A549 (cell line): ENCODE data around the gene HGF. TPM values are rescaled to one million over a fixed set of nuclear protein-coding genes. Genes with fewer than 3 reads are reported as not detected.

ENCODE experiments used
- ATAC-seq, 2 experiments: fragments of 200-7000 bp in 1 of 2; fragments of >200 bp in 1 of 2; cut with Nextera tagmentation in 1 of 2; cut with Tn5 transposase in 1 of 2; 3 replicates each; pipeline versions ENCODE4 v1.8.0 to v1.9.1; 2018 to 2020; ENCODE audit warnings: mild to moderate bottlenecking in 1 of 2, moderate library complexity in 1 of 2
- CTCF ChIA-PET: fragments of 300-600 bp; sonication (Branson Sonifier 250); formaldehyde crosslinking; extraction: SDS; loops from one replicate; lab custom pipeline; 2021; ENCODE audit warnings: antibody characterized with exemption, inconsistent platforms; lab: Yijun Ruan, JAX
- POLR2A ChIA-PET: fragments of 350-600 bp; formaldehyde crosslinking; extraction: SDS; loops from one replicate; lab custom pipeline; 2021; ENCODE audit warnings: antibody characterized with exemption, inconsistent platforms; lab: Yijun Ruan, JAX
- DNase-seq, 2 experiments: peaks; one replicate each; pipeline versions ENCODE4 v3.0.0 to v3.0.0-alpha.2; 2011 to 2016; ENCODE audit warnings: low read depth in 1 of 2, low spot score in 1 of 2
- FAIRE-seq: peaks from 2 replicates; lab custom pipeline; 2011; peaks lifted over from hg19 to GRCh38; lab: Jason Lieb, UNC
- H3K27ac ChIP-seq, 2 experiments: fragments of >200 bp; sonication (Bioruptor Twin); formaldehyde crosslinking; 3 replicates each; pipeline ENCODE4 v1.5.1; 2016 to 2017
- H3K4me1 ChIP-seq: fragments of >200 bp; sonication (Bioruptor Twin); formaldehyde crosslinking; 3 replicates; pipeline ENCODE4 v1.6.1; 2016
- H3K4me2 ChIP-seq: fragments of >200 bp; sonication (Bioruptor Twin); formaldehyde crosslinking; 3 replicates; pipeline ENCODE4 v1.6.1; 2016
- H3K4me3 ChIP-seq: fragments of >200 bp; sonication (Bioruptor Twin); formaldehyde crosslinking; 3 replicates; pipeline ENCODE4 v1.5.1; 2016
- H3K9me3 ChIP-seq: fragments of >200 bp; sonication (Bioruptor Twin); formaldehyde crosslinking; 3 replicates; pipeline ENCODE4 v1.6.1; 2016
- CBX2 ChIP-seq: fragments of 200-600 bp; sonication (generic); IDR thresholded peaks from 2 replicates; pipeline ENCODE4 v1.6.1; 2016; ENCODE audit warnings: low read depth, mild to moderate bottlenecking, borderline replicate concordance
- CBX8 ChIP-seq: fragments of 200-600 bp; sonication (generic); IDR thresholded peaks from 2 replicates; pipeline ENCODE4 v1.6.1; 2016
- EHF ChIP-seq: fragments of 250-450 bp; sonication (Bioruptor Pico); IDR thresholded peaks from 2 replicates; pipeline ENCODE4 v1.5.0; 2020; ENCODE audit warnings: mild to moderate bottlenecking
- EHMT2 ChIP-seq: fragments of 200-600 bp; sonication (generic); IDR thresholded peaks from 2 replicates; pipeline ENCODE4 v1.6.1; 2016; ENCODE audit warnings: antibody characterized with exemption, low read depth, mild to moderate bottlenecking, moderate library complexity
- ESRRA ChIP-seq: fragments of 150-350 bp; IDR thresholded peaks from 2 replicates; pipeline ENCODE4 v1.6.1; 2014; ENCODE audit warnings: mild to moderate bottlenecking, low read length, borderline replicate concordance
- FOSB ChIP-seq: fragments of 250-450 bp; sonication (Bioruptor Pico); IDR thresholded peaks from 2 replicates; pipeline ENCODE4 v1.5.0; 2020; ENCODE audit warnings: mild to moderate bottlenecking, moderate library complexity
- FOSL2 ChIP-seq, 2 experiments: fragments of 450-650 bp in 1 of 2; fragments of >200 bp in 1 of 2; sonication (Bioruptor Twin) in 1 of 2; formaldehyde crosslinking; IDR thresholded peaks; 2 replicates each; pipeline versions ENCODE4 v1.5.0 to v1.6.1; 2016 to 2020; ENCODE audit warnings: mild to moderate bottlenecking in 1 of 2, moderate library complexity in 1 of 2
- HEYL ChIP-seq: fragments of 250-450 bp; sonication (Bioruptor Pico); IDR thresholded peaks from 2 replicates; pipeline ENCODE4 v1.8.0; 2021; ENCODE audit warnings: mild to moderate bottlenecking, moderate library complexity
- KDM5A ChIP-seq: fragments of 200-600 bp; sonication (generic); IDR thresholded peaks from 2 replicates; pipeline ENCODE4 v1.6.1; 2016; ENCODE audit warnings: antibody characterized with exemption, mild to moderate bottlenecking
- MAFK ChIP-seq: fragments of 450-650 bp; IDR thresholded peaks from 2 replicates; pipeline ENCODE4 v1.6.1; 2014; ENCODE audit not compliant: partially characterized antibody
- NFE2L2 ChIP-seq: fragments of 150-350 bp; conservative IDR thresholded peaks from 2 replicates; pipeline ENCODE4 v1.6.1; 2014; ENCODE audit warnings: low read length
- NPAS2 ChIP-seq: fragments of 250-450 bp; sonication (Bioruptor Pico); IDR thresholded peaks from 2 replicates; pipeline ENCODE4 v1.8.0; 2022; ENCODE audit warnings: mild to moderate bottlenecking, moderate library complexity, borderline replicate concordance
- PHF8 ChIP-seq: fragments of 200-600 bp; sonication (generic); IDR thresholded peaks from 2 replicates; pipeline ENCODE4 v1.6.1; 2016; ENCODE audit warnings: low read depth, mild to moderate bottlenecking, antibody characterized with exemption, moderate library complexity, borderline replicate concordance
- POLR2A ChIP-seq: IDR thresholded peaks from 2 replicates; pipeline ENCODE4 v1.6.1; 2012; ENCODE audit warnings: mild to moderate bottlenecking, low read length
- POLR2AphosphoS2 ChIP-seq: conservative IDR thresholded peaks from 2 replicates; pipeline ENCODE4 v1.6.1; 2012; ENCODE audit warnings: low read length, improper control_type of control experiment, inconsistent platforms
- RFX5 ChIP-seq: fragments of 450-650 bp; IDR thresholded peaks from 2 replicates; pipeline ENCODE4 v1.7.1; 2014; ENCODE audit warnings: antibody characterized with exemption, mild to moderate bottlenecking, moderate library complexity
- SREBF2 ChIP-seq: fragments of 450-650 bp; IDR thresholded peaks from 2 replicates; pipeline ENCODE4 v1.6.1; 2014; ENCODE audit warnings: mild to moderate bottlenecking, moderate library complexity
- TP53 ChIP-seq: fragments of 250-450 bp; sonication (Bioruptor Pico); IDR thresholded peaks from 2 replicates; pipeline ENCODE4 v1.5.0; 2021; ENCODE audit warnings: mild to moderate bottlenecking, moderate library complexity
- ZC3H11A ChIP-seq: fragments of 450-650 bp; IDR thresholded peaks from 2 replicates; pipeline ENCODE4 v1.6.1; 2014; ENCODE audit warnings: antibody characterized with exemption, mild to moderate bottlenecking
- ZFP36 ChIP-seq: fragments of 450-650 bp; IDR thresholded peaks from 2 replicates; pipeline ENCODE4 v1.6.1; 2014; ENCODE audit warnings: borderline replicate concordance; ENCODE audit not compliant: partially characterized antibody
- WGBS: methylation state at CpG from one replicate; pipeline ENCODE4 v1.1.6; 2017; ENCODE audit errors: missing lambda C conversion rate; 5-methylcytosine and 5-hydroxymethylcytosine counted together
- polyA plus RNA-seq, 4 experiments: library from polyadenylated mRNA; depleted of rRNA in 3 of 4; stranded (reverse); fragments of >200 nt; fragmentation: RNase III in 1 of 4; extraction: RNeasy Plus Mini Kit Qiagen cat#74134 plus additional on column Dnase treatment in 1 of 4; gene quantifications; 2 replicates in 3 of 4; 3 replicates in 1 of 4; pipeline ENCODE4 v1.2.3, GENCODE V29; 2011 to 2017
- TF ChIP-seq, protein P1 (sequence below): IDR thresholded peaks from 2 replicates; pipeline ENCODE4 v1.6.1; 2012; ENCODE audit warnings: low read depth, borderline replicate concordance
- TF ChIP-seq, protein P2 (sequence below): fragments of 250-450 bp; sonication (Bioruptor Pico); IDR thresholded peaks from 2 replicates; pipeline ENCODE4 v1.5.0; 2020; ENCODE audit warnings: low read depth, mild to moderate bottlenecking, moderate library complexity
- TF ChIP-seq, protein P3 (sequence below): IDR thresholded peaks from 2 replicates; pipeline ENCODE4 v1.6.1; 2012
- TF ChIP-seq, protein P4 (sequence below): fragments of >200 bp; sonication (Bioruptor Twin); formaldehyde crosslinking; IDR thresholded peaks from 2 replicates; pipeline ENCODE4 v1.6.1; 2016
- TF ChIP-seq, protein P5 (sequence below): fragments of >200 bp; sonication (Bioruptor Twin); formaldehyde crosslinking; IDR thresholded peaks from 3 replicates; pipeline ENCODE4 v1.5.1; 2016

The HGF gene
- polyA plus RNA-seq, 2 of the 4 experiments (the other 2 are of a cell fraction) = 0.06 to 0.31 TPM

DNA sequence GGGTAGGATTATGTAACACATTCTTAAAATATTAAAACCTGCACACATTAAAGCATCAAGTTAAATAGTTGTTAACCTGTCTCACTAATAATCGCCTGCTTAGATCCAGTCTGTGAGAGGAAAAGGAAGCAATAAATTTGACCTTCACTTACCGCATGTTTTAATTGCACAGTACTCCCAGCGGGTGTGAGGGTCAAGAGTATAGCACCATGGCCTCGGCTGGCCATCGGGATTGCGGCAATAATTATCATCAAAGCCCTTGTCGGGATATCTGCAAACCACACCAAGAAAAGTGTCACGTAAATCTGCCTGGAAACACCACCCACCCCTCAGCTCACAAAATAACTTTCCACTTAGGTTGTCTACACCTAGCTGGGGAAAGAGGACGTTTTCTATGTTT, 26.6 kb downstream of the HGF start:
- Histone ChIP-seq H3K4me2 (no peak overlapping the region), H3K4me3 (no peak overlapping the region), H3K27ac (no peak overlapping the region), H3K4me1 (no peaks in the 10 kb centered on the region), H3K9me3 (no peaks in the 10 kb centered on the region)
- ATAC-seq = no peak
- 84% methylated on average over 9 of the region's 9 CpGs for WGBS
- TF ChIP-seq, protein P1, sequence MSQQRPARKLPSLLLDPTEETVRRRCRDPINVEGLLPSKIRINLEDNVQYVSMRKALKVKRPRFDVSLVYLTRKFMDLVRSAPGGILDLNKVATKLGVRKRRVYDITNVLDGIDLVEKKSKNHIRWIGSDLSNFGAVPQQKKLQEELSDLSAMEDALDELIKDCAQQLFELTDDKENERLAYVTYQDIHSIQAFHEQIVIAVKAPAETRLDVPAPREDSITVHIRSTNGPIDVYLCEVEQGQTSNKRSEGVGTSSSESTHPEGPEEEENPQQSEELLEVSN = no peak
- FAIRE-seq = no peak
- POLR2A ChIA-PET = no interaction called here
- CTCF ChIA-PET = no interaction called here
- no peak for DNase-seq

DNA sequence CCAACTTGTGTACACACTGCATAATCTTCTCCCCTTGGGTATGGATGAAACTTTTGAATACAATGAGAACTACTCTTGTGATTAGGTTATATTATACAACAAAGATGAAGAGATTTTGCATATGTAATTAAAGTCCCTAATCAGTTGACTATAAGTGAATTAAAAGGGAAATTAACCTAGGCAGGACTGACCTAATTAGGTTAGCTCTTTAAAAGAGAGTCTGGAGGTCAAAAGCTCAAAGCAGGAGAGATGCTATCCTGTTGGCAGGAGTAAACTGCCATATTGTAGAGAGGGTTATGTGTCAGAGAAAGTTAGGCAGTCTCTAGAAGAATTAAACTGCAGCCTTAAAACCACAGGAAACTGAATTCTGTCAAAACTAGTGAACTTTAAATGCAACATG, 29.4 kb downstream of the HGF start:
- CTCF ChIA-PET = no interaction called here

DNA sequence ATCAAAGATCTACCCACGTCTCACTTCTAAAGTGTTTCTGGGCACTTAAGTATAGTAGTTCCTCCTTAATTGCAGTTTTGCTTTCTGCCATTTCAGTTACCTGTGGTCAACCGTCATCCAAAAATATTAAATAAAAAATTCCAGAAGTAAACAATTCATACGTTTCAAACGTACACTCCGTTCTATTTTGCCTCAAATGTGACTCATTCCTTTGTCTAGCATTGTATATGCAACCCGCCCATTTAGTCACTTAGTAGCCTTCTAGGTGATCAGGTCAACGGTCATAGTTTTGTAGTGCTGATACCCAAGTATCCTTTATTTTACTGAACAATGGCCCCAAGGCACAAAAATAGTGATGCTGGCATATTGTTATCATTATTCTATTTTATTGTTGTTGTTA, 33.8 kb downstream of the HGF start:
- FAIRE-seq = no peak
- H3K4me2 ChIP-seq = no peak overlapping the region
- DNase-seq = peak in 1 of 2 experiments; percentile 9
- no peak for ATAC-seq
- POLR2A ChIA-PET = no interaction called here
- H3K27ac ChIP-seq = no peak overlapping the region
- CTCF ChIA-PET = no interaction called here
- H3K9me3 ChIP-seq = no peaks in the 10 kb centered on the region
- H3K4me1 ChIP-seq = peaks cover 4% of the 10 kb centered on the region; the same call in 1 of the 3 replicates
- WGBS = 50% methylated on average over 7 of the region's 7 CpGs
- H3K4me3 ChIP-seq = no peak overlapping the region
- TF ChIP-seq, protein P2, sequence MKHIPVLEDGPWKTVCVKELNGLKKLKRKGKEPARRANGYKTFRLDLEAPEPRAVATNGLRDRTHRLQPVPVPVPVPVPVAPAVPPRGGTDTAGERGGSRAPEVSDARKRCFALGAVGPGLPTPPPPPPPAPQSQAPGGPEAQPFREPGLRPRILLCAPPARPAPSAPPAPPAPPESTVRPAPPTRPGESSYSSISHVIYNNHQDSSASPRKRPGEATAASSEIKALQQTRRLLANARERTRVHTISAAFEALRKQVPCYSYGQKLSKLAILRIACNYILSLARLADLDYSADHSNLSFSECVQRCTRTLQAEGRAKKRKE = no peak
- TF ChIP-seq FOSB (no peak), MAFK (no peak), CBX8 (no peak), ZFP36 (no peak), RFX5 (no peak), HEYL (no peak), SREBF2 (no peak), ESRRA (no peak), NFE2L2 (no peak), TP53 (CRISPR knock-in tag) (no peak)
- TF ChIP-seq, protein P3, sequence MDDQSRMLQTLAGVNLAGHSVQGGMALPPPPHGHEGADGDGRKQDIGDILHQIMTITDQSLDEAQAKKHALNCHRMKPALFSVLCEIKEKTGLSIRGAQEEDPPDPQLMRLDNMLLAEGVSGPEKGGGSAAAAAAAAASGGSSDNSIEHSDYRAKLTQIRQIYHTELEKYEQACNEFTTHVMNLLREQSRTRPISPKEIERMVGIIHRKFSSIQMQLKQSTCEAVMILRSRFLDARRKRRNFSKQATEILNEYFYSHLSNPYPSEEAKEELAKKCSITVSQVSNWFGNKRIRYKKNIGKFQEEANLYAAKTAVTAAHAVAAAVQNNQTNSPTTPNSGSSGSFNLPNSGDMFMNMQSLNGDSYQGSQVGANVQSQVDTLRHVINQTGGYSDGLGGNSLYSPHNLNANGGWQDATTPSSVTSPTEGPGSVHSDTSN = no peak

More for the DNA sequence above, 29.4 kb downstream of the HGF start:
- POLR2A ChIA-PET = no interaction called here
- no peak overlapping the region for H3K4me3 ChIP-seq
- FAIRE-seq = no peak
- no peak for DNase-seq
- no peak for ATAC-seq
- TF ChIP-seq POLR2A (no peak), POLR2AphosphoS2 (no peak), EHF (CRISPR knock-in tag) (no peak), SREBF2 (no peak), EHMT2 (no peak), FOSL2 (IDR thresholded peaks at IDR 0.05) (no peak), FOSL2 (CRISPR knock-in tag; IDR thresholded peaks at IDR 0.05) (no peak), NPAS2 (CRISPR knock-in tag) (no peak), MAFK (no peak), CBX2 (no peak), FOSB (no peak), PHF8 (no peak), ZC3H11A (no peak), KDM5A (no peak)
- TF ChIP-seq, protein P3 = no peak
- TF ChIP-seq, protein P4, sequence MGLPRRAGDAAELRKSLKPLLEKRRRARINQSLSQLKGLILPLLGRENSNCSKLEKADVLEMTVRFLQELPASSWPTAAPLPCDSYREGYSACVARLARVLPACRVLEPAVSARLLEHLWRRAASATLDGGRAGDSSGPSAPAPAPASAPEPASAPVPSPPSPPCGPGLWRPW = no peak
- TF ChIP-seq, protein P2 = no peak
- TF ChIP-seq, protein P5, sequence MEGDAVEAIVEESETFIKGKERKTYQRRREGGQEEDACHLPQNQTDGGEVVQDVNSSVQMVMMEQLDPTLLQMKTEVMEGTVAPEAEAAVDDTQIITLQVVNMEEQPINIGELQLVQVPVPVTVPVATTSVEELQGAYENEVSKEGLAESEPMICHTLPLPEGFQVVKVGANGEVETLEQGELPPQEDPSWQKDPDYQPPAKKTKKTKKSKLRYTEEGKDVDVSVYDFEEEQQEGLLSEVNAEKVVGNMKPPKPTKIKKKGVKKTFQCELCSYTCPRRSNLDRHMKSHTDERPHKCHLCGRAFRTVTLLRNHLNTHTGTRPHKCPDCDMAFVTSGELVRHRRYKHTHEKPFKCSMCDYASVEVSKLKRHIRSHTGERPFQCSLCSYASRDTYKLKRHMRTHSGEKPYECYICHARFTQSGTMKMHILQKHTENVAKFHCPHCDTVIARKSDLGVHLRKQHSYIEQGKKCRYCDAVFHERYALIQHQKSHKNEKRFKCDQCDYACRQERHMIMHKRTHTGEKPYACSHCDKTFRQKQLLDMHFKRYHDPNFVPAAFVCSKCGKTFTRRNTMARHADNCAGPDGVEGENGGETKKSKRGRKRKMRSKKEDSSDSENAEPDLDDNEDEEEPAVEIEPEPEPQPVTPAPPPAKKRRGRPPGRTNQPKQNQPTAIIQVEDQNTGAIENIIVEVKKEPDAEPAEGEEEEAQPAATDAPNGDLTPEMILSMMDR = no peak
- TF ChIP-seq, all 56 proteins: peak for 0
- Histone ChIP-seq H3K27ac (no peak overlapping the region), H3K4me2 (no peak overlapping the region), H3K4me1 (peaks cover 4% of the 10 kb centered on the region; the same call in 1 of the 3 replicates), H3K9me3 (no peaks in the 10 kb centered on the region)
